Right lobe of liver (tissue), 6 donors: ENCODE measurements around the gene POU2F3. TPM values are rescaled to one million over a fixed set of nuclear protein-coding genes. Genes with fewer than 3 reads are reported as not detected.
A peak's percentile ranks its signal among the peaks of the same experiment; 100 is the strongest.

ENCODE experiments used
- ATAC-seq, 4 donors: fragments of 200-7000 bp; cut with Tn5 transposase; one replicate each; pipeline ENCODE4 v1.9.1; 2020; ENCODE audit warnings: mild to moderate bottlenecking in 4 of 4, moderate library complexity in 4 of 4
- DNase-seq, 3 donors: peaks; one replicate each; pipeline ENCODE4 v3.0.0-alpha.2; 2020
- H3K27ac ChIP-seq, 3 donors: fragments of 200-600 bp; one replicate each; pipeline ENCODE4 v1.8.0; 2022
- H3K27me3 ChIP-seq, 2 donors: fragments of 200-600 bp; one replicate each; pipeline ENCODE4 v1.8.0; 2022
- H3K36me3 ChIP-seq, 4 donors: fragments of 200-600 bp; sonication (generic) in 1 of 4; one replicate each; pipeline versions ENCODE4 v1.5.1 to v1.8.0; 2017 to 2022; ENCODE audit warnings: control low read depth in 1 of 4
- H3K4me1 ChIP-seq, 4 donors: fragments of 200-600 bp; sonication (generic) in 1 of 4; one replicate each; pipeline versions ENCODE4 v1.5.1 to v1.8.0; 2017 to 2022; ENCODE audit warnings: control low read depth in 1 of 4
- H3K4me3 ChIP-seq, 3 donors: fragments of 200-600 bp; one replicate each; pipeline ENCODE4 v1.8.0; 2022
- H3K9me3 ChIP-seq, 4 donors: fragments of 200-600 bp; sonication (generic) in 1 of 4; one replicate each; pipeline versions ENCODE4 v1.5.1 to v1.8.0; 2017 to 2022; ENCODE audit warnings: control low read depth in 1 of 4
- POLR2A ChIP-seq: fragments of 450-650 bp; IDR thresholded peaks from one replicate; pipeline ENCODE4 v1.6.1; 2017; ENCODE audit warnings: antibody characterized with exemption, mild to moderate bottlenecking
- WGBS: methylation state at CpG from one replicate; pipeline ENCODE4 v1.1.6; 2018; ENCODE audit warnings: low coverage, low lambda C conversion rate; ENCODE audit not compliant: insufficient coverage; ENCODE audit errors: missing lambda C conversion rate; 5-methylcytosine and 5-hydroxymethylcytosine counted together
- intact Hi-C, 2 donors: fragments of 100-400 bp; cut with DNase I; formaldehyde crosslinking; loops; one replicate each; pipeline versions ENCODE4 v1.11.2 to v1.14.1; 2022
- total RNA-seq, 6 experiments: library from RNA; depleted of rRNA in 2 of 6; stranded (reverse); fragments of >200 nt in 2 of 6; fragmentation: NEBNext Ultra II Directional in 3 of 6; extraction: Animal tissue kit (Norgen Biotek cat#: 25700) in 3 of 6; gene quantifications; one replicate each; pipeline versions ENCODE4 v1.1.0 to v1.2.4, GENCODE V29; 2016 to 2023
- TF ChIP-seq, protein P1 (sequence below), 4 donors: fragments of 200-600 bp in 3 of 4; fragments of 450-650 bp in 1 of 4; IDR thresholded peaks; one replicate each; pipeline versions ENCODE4 v1.5.1 to v1.8.0; 2016 to 2022; ENCODE audit warnings: antibody characterized with exemption in 4 of 4, mild to moderate bottlenecking in 2 of 4
- donor health status: DM: no; HTN: yes; CAD: no.
- donor health status: DM: no; HTN: no; CAD: no.
- donor health status: DM: no; HTN: no; CAD: no.
- donor health status: DM: no; HTN: yes; CAD: no.
- donor health status: DM: no; HTN: yes; CAD: no.

The POU2F3 gene
- total RNA-seq, 6 experiments from 2014 or later = not detected

DNA sequence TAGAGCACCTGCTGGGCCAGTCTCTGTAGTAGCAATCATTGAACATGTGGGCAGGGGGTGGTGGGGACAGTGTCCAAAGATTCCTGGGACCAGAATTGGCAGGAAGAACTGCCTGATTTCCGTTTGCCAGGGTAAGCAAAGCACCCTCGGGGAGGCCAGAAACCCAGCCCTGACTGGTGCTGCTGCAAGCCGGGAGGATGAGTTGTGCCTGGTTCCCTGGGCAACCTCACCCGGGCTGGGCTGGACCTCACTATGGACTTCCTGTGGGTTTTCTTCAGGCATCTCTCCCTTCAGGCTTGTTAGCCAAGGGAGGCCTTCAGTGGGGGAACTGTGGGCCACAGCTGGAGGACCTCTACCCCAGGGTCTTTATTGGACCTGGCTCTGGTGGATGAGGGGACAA lies 8.0 kb upstream of the POU2F3 start:
- Histone ChIP-seq H3K27me3 (no peaks in the 10 kb centered on the region), H3K4me3 (no peak overlapping the region), H3K4me1 (no peaks in the 10 kb centered on the region), H3K27ac (no peak overlapping the region), H3K36me3 (peaks cover 0 to 27% (median 12%) of the 10 kb centered on the region in 4 donors), H3K9me3 (no peaks in the 10 kb centered on the region)
- intact Hi-C loops = loop anchor here in 1 of 2 donors (5.0 kb wide), 1 partner anchor 60 kb away; no protein-coding TSS in a partner anchor
- ATAC-seq = peak; percentile 12 to 52 (median 45)
- WGBS = no CpG with 5 or more reads among the region's 4 CpGs
- no peak for DNase-seq
- TF ChIP-seq POLR2A = no peak
- TF ChIP-seq, protein P1, sequence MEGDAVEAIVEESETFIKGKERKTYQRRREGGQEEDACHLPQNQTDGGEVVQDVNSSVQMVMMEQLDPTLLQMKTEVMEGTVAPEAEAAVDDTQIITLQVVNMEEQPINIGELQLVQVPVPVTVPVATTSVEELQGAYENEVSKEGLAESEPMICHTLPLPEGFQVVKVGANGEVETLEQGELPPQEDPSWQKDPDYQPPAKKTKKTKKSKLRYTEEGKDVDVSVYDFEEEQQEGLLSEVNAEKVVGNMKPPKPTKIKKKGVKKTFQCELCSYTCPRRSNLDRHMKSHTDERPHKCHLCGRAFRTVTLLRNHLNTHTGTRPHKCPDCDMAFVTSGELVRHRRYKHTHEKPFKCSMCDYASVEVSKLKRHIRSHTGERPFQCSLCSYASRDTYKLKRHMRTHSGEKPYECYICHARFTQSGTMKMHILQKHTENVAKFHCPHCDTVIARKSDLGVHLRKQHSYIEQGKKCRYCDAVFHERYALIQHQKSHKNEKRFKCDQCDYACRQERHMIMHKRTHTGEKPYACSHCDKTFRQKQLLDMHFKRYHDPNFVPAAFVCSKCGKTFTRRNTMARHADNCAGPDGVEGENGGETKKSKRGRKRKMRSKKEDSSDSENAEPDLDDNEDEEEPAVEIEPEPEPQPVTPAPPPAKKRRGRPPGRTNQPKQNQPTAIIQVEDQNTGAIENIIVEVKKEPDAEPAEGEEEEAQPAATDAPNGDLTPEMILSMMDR (IDR thresholded peaks at IDR 0.05) = no peak

DNA sequence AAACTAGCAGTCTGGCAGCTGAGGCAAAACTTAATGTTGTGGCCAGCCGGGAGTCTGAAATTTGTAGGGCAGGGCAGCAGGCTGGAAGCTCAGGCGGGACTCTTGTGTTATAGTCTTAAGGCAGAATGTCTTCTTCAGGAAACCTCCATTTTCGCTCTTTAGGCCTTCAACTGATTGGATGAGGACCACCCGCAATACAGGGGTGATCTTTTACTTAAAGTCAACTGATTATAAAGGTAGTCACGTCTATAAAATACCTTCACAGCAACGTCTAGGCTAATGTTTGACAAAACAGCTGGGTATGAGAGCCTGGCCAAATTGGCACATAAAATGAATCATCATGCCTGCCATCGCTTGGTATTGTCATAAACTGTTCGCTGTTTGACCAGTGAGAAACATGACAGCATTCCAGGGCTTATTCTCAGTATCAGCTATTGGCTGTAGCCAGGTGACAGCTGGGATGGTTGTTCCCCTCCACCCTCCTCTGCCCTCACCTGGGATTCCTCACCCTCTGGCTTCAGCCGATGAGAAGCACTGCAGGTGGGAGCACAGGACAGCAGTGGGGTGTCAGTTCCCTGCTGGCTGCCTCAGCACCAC lies 6.6 kb upstream of the POU2F3 start:
- Histone ChIP-seq H3K27me3 (no peaks in the 10 kb centered on the region), H3K4me3 (no peak overlapping the region), H3K4me1 (no peaks in the 10 kb centered on the region), H3K9me3 (no peaks in the 10 kb centered on the region), H3K36me3 (peaks cover 0 to 16% (median 6%) of the 10 kb centered on the region in 4 donors), H3K27ac (no peak overlapping the region)
- 48% methylated on average over 6 of the region's 9 CpGs for WGBS
- no peak for TF ChIP-seq POLR2A
- TF ChIP-seq, protein P1 (IDR thresholded peaks at IDR 0.05) = no peak
- DNase-seq (no peak), ATAC-seq (peak in 3 of 4 donors; percentile 1 to 47 (median 2))
- intact Hi-C loops = loop anchor here in 1 of 2 donors (5.0 kb wide), 1 partner anchor 61 kb away; no protein-coding TSS in a partner anchor

DNA sequence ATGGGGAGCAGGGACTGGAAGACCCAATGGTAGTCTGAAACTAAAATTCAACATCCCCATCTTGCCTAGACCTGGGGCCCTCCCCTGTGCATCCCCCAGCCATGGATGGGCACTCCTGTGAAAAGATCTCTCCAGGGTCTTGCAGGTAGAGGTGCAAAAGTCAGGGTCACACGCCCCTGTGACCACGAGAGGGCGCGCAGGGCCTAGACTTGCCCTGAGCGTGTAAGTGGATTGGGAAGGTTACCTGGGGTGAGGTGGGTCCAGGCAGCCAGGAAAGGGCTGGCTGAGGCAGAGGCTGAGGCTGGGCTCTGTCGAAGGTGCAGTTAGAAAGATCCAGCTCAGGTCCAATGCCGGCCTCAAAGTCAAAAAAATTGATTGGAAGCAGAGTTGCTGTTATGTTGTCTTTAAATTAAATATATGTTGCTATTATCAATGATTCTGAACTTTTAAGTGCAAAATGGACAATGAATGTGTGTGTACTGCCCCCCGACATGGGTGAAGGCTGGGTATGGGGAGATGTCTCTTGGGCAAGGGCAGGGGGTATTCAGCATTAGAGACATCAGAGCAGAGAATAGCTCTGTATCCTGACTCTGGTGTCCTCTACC lies 4.8 kb upstream of the POU2F3 start:
- Histone ChIP-seq H3K27ac (no peak overlapping the region), H3K36me3 (peaks cover 0 to under 1% (median 0%) of the 10 kb centered on the region in 4 donors), H3K4me3 (no peak overlapping the region), H3K9me3 (no peaks in the 10 kb centered on the region), H3K4me1 (peaks cover 0 to 2% (median 0%) of the 10 kb centered on the region in 4 donors), H3K27me3 (no peaks in the 10 kb centered on the region)
- DNase-seq (peak in 1 of 3 donors; percentile 69), ATAC-seq (peak; percentile 78 to 81 (median 80))
- TF ChIP-seq, protein P1 (IDR thresholded peaks at IDR 0.05) = peak; percentile 70 to 84 (median 78)
- TF ChIP-seq POLR2A = no peak
- 4% methylated on average over 8 of the region's 8 CpGs for WGBS
- intact Hi-C loops = loop anchor here in 1 of 2 donors (5.0 kb wide), 1 partner anchor 62 kb away; no protein-coding TSS in a partner anchor

DNA sequence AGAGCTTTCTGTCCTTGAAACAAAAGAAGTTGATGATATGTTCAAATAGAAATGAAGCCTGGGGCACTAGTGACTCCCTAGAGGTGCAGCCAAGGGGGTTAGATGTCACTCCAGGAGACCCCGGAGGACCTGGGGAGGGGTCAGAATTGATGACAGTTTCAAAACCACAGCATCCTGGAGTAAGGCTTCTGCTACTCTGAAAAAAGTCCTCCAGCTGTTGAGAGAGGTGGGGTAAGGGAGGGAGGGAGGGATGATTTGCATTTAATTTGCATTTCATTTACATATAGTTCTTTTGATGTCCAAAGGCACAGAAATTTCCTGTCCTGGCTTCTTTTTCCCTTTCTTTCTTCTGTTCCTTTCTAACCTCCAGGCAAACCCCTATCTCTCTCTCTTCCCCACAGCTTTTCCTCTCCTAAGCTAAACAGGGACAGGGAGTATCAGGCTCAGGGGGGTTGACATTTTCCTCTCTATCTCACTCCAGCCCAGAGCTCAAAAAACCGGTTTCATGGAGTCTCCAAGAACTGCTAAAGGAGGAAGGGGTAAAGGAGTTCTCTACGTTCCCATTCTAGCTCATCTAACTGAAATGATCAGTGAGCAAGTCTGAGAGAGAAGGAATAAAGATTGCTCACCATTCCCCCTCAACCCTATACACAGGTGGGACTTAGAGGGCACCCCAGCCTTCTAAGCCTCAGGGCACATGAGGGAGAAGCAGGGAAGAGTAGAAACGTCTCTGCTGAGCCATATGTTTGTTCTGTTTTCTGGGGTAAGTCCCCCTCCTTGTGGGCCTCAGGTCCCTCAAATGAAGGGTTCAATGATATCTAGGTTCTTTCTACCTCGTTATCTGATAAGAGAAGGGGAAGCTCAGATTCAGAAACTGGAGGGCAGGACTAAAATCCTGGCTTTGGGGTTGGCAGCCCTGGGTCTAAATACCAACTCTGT lies 3.5 kb upstream of the POU2F3 start:
- intact Hi-C loops = loop anchor here in 1 of 2 donors (5.0 kb wide), 1 partner anchor 61 kb away; no protein-coding TSS in a partner anchor
- DNase-seq = no peak
- WGBS = 44% methylated on average over 5 of the region's 5 CpGs
- ATAC-seq = no peak
- TF ChIP-seq POLR2A = no peak
- TF ChIP-seq, protein P1 (IDR thresholded peaks at IDR 0.05) = no peak
- Histone ChIP-seq H3K9me3 (no peaks in the 10 kb centered on the region), H3K4me1 (peaks cover 0 to 3% (median 0%) of the 10 kb centered on the region in 4 donors), H3K27me3 (no peaks in the 10 kb centered on the region), H3K36me3 (no peaks in the 10 kb centered on the region), H3K4me3 (no peak overlapping the region), H3K27ac (no peak overlapping the region)
